Loucy (cell line): ENCODE data around the gene DCUN1D4.

Source experiments
- EZH2phosphoT487 ChIP-seq: fragments of 200-600 bp; IDR thresholded peaks from 2 replicates; pipeline ENCODE4 v1.6.1; 2018; ENCODE audit warnings: antibody characterized with exemption, mild to moderate bottlenecking, moderate library complexity, borderline replicate concordance
- TF ChIP-seq, protein P1 (sequence below): fragments of 200-600 bp; sonication (generic); conservative IDR thresholded peaks from 2 replicates; pipeline ENCODE4 v1.5.1; 2014; ENCODE audit warnings: mild to moderate bottlenecking, antibody characterized with exemption, low read length

DNA sequence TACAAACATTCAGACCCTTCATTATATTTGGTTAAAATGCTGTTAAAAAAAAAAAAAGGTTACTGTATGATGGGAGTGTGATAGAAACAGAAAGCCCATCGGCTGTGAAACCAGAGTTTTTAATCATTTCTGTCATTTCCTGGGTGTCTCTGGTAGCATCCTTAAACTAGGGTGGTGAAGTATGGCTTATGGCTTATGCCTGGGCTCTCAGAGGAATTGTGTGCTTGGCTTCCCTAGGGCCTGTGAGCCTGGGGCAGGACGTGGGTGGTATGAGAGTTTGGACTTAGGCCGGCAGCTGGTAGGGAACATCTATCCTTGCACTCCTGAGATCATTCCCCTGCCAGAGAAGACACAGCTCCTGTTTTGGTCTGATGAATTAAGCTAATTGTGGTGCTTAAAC, 52.2 kb downstream of the DCUN1D4 start:
- TF ChIP-seq, protein P1, sequence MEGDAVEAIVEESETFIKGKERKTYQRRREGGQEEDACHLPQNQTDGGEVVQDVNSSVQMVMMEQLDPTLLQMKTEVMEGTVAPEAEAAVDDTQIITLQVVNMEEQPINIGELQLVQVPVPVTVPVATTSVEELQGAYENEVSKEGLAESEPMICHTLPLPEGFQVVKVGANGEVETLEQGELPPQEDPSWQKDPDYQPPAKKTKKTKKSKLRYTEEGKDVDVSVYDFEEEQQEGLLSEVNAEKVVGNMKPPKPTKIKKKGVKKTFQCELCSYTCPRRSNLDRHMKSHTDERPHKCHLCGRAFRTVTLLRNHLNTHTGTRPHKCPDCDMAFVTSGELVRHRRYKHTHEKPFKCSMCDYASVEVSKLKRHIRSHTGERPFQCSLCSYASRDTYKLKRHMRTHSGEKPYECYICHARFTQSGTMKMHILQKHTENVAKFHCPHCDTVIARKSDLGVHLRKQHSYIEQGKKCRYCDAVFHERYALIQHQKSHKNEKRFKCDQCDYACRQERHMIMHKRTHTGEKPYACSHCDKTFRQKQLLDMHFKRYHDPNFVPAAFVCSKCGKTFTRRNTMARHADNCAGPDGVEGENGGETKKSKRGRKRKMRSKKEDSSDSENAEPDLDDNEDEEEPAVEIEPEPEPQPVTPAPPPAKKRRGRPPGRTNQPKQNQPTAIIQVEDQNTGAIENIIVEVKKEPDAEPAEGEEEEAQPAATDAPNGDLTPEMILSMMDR: no peak
- TF ChIP-seq EZH2phosphoT487: no peak
